Prostate gland (tissue), 2 donors: ENCODE results near the gene THOP1. TPM values are rescaled to one million over a fixed set of nuclear protein-coding genes. Genes with fewer than 3 reads are reported as not detected.

ENCODE experiments used
- DNase-seq: peaks from one replicate; pipeline ENCODE4 v3.0.0-alpha.2; 2019; ENCODE audit warnings: low spot score
- H3K27ac ChIP-seq, 2 donors: fragments of 200-600 bp; sonication (generic); 2 replicates each; pipeline ENCODE4 v1.5.1; 2017 to 2019
- H3K27me3 ChIP-seq: fragments of 200-600 bp; sonication (generic); replicated peaks from 2 replicates; pipeline ENCODE4 v1.5.1; 2019; ENCODE audit not compliant: insufficient read depth
- H3K36me3 ChIP-seq, 2 donors: fragments of 200-600 bp; sonication (generic); 1 replicate in 1 of 2; 2 replicates in 1 of 2; pipeline versions ENCODE4 v1.5.1 to v1.8.1; 2017 to 2019
- H3K4me1 ChIP-seq: fragments of 200-600 bp; sonication (generic); replicated peaks from 2 replicates; pipeline ENCODE4 v1.5.1; 2019
- H3K4me3 ChIP-seq, 2 donors: fragments of 200-600 bp; sonication (generic); 2 replicates each; pipeline ENCODE4 v1.5.1; 2017 to 2019
- H3K9me3 ChIP-seq: fragments of 200-600 bp; sonication (generic); 2 replicates; pipeline ENCODE4 v1.5.1; 2017
- POLR2A ChIP-seq: fragments of 450-650 bp; IDR thresholded peaks from one replicate; pipeline ENCODE4 v1.6.1; 2016; ENCODE audit warnings: antibody characterized with exemption, mild to moderate bottlenecking
- POLR2AphosphoS5 ChIP-seq: sonication (generic); formaldehyde crosslinking; IDR thresholded peaks from one replicate; pipeline ENCODE4 v1.6.1; 2017; ENCODE audit warnings: antibody characterized with exemption
- WGBS: methylation state at CpG from one replicate; pipeline ENCODE4 v1.1.5; 2018; 5-methylcytosine and 5-hydroxymethylcytosine counted together
- intact Hi-C: fragments of 100-400 bp; cut with DNase I; formaldehyde crosslinking; loops from one replicate; pipeline ENCODE4 v1.14.2; 2022
- total RNA-seq, 2 donors: library from RNA; depleted of rRNA; stranded (reverse); fragments of >200 nt; gene quantifications; one replicate each; pipeline ENCODE4 v1.1.0, GENCODE V29; 2016
- TF ChIP-seq, protein P1 (sequence below), 4 experiments: fragments of 200-600 bp in 2 of 4; fragments of 450-650 bp in 2 of 4; sonication (generic) in 2 of 4; IDR thresholded peaks; 1 replicate in 3 of 4; 2 replicates in 1 of 4; pipeline ENCODE4 v1.5.1; 2016 to 2019; ENCODE audit warnings: antibody characterized with exemption in 4 of 4, mild to moderate bottlenecking in 2 of 4, moderate library complexity in 2 of 4

The THOP1 gene
- total RNA-seq, 2 donors from 2014 or later, result 119 to 132 TPM

- Histone ChIP-seq H3K4me1 (no peaks in the 10 kb centered on the region), H3K4me3 (no peak overlapping the region), H3K27ac (no peak overlapping the region), H3K36me3 (peaks cover 0 to 10% of the 10 kb centered on the region in 2 donors), H3K27me3 (no peaks in the 10 kb centered on the region), H3K9me3 (no peaks in the 10 kb centered on the region)
- no peak for TF ChIP-seq POLR2AphosphoS5
- TF ChIP-seq, protein P1, sequence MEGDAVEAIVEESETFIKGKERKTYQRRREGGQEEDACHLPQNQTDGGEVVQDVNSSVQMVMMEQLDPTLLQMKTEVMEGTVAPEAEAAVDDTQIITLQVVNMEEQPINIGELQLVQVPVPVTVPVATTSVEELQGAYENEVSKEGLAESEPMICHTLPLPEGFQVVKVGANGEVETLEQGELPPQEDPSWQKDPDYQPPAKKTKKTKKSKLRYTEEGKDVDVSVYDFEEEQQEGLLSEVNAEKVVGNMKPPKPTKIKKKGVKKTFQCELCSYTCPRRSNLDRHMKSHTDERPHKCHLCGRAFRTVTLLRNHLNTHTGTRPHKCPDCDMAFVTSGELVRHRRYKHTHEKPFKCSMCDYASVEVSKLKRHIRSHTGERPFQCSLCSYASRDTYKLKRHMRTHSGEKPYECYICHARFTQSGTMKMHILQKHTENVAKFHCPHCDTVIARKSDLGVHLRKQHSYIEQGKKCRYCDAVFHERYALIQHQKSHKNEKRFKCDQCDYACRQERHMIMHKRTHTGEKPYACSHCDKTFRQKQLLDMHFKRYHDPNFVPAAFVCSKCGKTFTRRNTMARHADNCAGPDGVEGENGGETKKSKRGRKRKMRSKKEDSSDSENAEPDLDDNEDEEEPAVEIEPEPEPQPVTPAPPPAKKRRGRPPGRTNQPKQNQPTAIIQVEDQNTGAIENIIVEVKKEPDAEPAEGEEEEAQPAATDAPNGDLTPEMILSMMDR (IDR thresholded peaks at IDR 0.05), result no peak
- TF ChIP-seq POLR2A, result no peak
- 93% methylated on average over 23 of the region's 23 CpGs for WGBS
- DNase-seq, result no peak
- intact Hi-C loops, result no loop called here
These were observed 22.4 kb upstream of the THOP1 start for GRCh38 chr19:2762783-2763496.

DNA sequence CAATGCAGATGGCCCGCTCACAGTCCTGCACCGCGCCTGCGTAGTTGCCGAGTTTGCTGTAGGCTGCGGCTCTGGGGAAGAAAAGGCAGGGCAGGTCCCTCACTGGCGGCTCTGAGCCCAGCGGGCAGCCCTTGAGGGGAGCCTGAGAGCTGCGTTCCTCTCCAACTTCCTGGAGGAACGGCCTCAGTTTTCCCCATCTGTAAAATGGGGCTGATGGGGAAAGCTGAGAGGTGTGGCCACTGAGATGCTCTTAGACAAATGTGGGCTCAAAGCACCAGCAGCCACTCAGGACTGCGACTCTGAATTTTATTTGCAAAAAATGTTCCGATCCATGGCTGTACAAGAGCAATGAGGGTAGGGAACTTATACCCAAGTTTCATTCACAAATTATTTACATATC is 21.6 kb upstream of the THOP1 start:
- no peaks in the 10 kb centered on the region for H3K27me3 ChIP-seq
- intact Hi-C loops, result no loop called here
- H3K36me3 ChIP-seq, result peaks cover 0 to 10% of the 10 kb centered on the region in 2 donors
- no peaks in the 10 kb centered on the region for H3K9me3 ChIP-seq
- TF ChIP-seq, protein P1 (IDR thresholded peaks at IDR 0.05), result no peak
- TF ChIP-seq POLR2A, result no peak
- no peak for TF ChIP-seq POLR2AphosphoS5
- DNase-seq, result no peak
- 96% methylated on average over 10 of the region's 12 CpGs for WGBS
- no peaks in the 10 kb centered on the region for H3K4me1 ChIP-seq
- H3K4me3 ChIP-seq, result no peak overlapping the region
- H3K27ac ChIP-seq, result no peak overlapping the region

- TF ChIP-seq, protein P1 (IDR thresholded peaks at IDR 0.05), result no peak
- no peak for TF ChIP-seq POLR2AphosphoS5
- no peak for TF ChIP-seq POLR2A
- no peaks in the 10 kb centered on the region for H3K9me3 ChIP-seq
- H3K4me1 ChIP-seq, result no peaks in the 10 kb centered on the region
- intact Hi-C loops, result no loop called here
- WGBS, result 93% methylated on average over 21 of the region's 21 CpGs
- H3K27me3 ChIP-seq, result no peaks in the 10 kb centered on the region
- H3K27ac ChIP-seq, result no peak overlapping the region
- no peak for DNase-seq
- H3K4me3 ChIP-seq, result no peak overlapping the region
- peaks cover 0 to 10% of the 10 kb centered on the region in 2 donors for H3K36me3 ChIP-seq
These were observed 20.4 kb upstream of the THOP1 start for GRCh38 chr19:2764945-2765344.

GRCh38 chr19:2765376-2765775 is 19.9 kb upstream of the THOP1 start:
- 90% methylated on average over 15 of the region's 15 CpGs for WGBS
- DNase-seq, result no peak
- intact Hi-C loops, result no loop called here
- Histone ChIP-seq H3K36me3 (peaks cover 0 to 10% of the 10 kb centered on the region in 2 donors), H3K4me3 (no peak overlapping the region), H3K27me3 (no peaks in the 10 kb centered on the region), H3K4me1 (no peaks in the 10 kb centered on the region), H3K9me3 (no peaks in the 10 kb centered on the region), H3K27ac (no peak overlapping the region)
- TF ChIP-seq POLR2A (no peak), POLR2AphosphoS5 (no peak)
- TF ChIP-seq, protein P1 (IDR thresholded peaks at IDR 0.05), result no peak
